GM12865 (cell line): ENCODE data around the gene C1RL.

Experiments
- DNase-seq: peaks from one replicate; pipeline ENCODE4 v3.0.0; 2010; ENCODE audit warnings: low read depth
- H3K4me3 ChIP-seq: 2 replicates; pipeline ENCODE4 v1.5.1; 2011; ENCODE audit warnings: mild to moderate bottlenecking, low read depth, low read length, control low read depth
- TF ChIP-seq, protein P1 (sequence below): IDR thresholded peaks from 2 replicates; pipeline ENCODE4 v1.5.1; 2011; ENCODE audit warnings: low read length, control low read depth, low read depth, inconsistent platforms; ENCODE audit not compliant: insufficient read depth; ENCODE audit errors: missing control alignments

The C1RL gene

DNA sequence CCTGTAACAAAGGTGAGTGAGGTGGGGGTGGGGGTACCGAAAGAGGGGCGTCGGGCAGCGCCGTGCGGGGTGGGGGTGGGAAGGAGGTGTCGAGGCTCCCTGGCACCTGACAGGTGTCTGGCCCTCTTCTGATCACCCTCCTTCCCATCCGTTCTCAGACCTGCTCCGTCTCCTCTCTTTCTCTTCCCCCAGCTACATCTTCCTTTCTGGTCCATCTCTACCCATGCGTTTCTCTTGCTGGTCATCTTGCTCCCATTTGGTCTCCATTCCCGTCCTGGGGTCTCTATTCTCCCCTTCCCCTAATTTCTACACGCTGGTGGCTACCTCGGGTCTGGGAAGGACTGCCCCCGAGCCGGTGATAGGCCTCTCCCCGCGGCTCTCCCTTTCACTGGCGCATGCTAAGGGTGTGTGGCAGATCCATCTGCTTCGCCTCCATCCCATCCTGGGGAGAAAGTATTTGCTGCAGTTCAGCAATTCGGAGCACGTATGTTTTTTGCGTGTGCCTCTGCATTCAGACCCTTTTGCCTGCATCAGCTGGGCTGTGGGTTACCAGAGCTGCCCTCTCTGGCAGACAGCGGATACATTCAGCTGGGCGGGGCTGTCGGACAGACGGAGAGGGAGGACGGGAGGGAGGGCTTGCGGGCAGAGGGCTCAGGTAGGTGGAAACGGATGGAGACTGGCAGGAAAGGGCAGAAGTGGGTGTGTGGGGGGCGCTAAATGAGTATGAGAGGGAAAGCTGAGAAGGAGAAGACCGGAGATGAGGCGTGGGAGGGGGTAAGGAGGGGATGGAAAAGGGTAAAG is 21.9 kb upstream of the C1RL start:
- peak overlapping the region; percentile 76 for H3K4me3 ChIP-seq
- TF ChIP-seq, protein P1, sequence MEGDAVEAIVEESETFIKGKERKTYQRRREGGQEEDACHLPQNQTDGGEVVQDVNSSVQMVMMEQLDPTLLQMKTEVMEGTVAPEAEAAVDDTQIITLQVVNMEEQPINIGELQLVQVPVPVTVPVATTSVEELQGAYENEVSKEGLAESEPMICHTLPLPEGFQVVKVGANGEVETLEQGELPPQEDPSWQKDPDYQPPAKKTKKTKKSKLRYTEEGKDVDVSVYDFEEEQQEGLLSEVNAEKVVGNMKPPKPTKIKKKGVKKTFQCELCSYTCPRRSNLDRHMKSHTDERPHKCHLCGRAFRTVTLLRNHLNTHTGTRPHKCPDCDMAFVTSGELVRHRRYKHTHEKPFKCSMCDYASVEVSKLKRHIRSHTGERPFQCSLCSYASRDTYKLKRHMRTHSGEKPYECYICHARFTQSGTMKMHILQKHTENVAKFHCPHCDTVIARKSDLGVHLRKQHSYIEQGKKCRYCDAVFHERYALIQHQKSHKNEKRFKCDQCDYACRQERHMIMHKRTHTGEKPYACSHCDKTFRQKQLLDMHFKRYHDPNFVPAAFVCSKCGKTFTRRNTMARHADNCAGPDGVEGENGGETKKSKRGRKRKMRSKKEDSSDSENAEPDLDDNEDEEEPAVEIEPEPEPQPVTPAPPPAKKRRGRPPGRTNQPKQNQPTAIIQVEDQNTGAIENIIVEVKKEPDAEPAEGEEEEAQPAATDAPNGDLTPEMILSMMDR, result no peak
- DNase-seq, result peak; percentile 65

DNA sequence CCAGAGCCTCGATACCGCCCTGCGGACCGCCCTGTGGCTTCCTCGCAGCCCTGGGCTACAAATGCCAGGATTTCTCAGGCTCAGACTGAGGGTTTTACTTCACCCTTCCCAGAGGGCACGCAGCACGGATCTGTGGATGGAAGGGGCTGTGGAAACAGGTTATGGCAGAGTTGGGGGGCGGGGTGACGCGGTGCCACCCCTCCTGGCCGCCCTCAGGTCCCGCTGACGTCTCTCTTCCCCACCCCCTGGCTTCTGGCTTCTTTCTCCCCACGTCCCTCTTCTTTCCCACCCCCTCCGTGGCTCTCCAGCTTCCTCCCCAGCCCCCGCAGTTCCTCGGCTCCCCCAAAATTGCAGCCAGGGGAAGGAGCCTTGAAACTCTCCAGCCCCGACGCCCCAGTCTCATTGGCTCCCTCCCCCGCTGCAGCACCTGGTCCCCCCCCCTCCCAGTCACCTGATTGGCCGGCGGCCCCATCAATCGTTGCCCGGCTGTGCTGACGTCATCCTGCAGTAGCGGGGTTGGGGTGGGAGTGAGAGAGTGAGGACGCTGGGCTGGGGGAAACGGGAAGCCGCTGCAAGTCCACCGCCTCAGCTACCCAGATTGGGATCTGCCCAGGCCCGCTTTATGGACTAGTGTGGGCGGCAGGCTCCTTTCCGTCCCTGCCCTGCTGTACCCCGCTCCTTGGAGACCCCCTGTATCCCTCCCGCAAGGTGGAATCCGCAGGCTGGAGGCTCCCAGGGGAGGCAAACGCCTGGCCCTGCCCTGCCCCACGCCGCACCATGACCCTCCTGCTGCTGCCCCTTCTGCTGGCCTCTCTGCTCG is 21.1 kb upstream of the C1RL start, which contains the start of gene CLSTN3:
CLSTN3 (plus strand) TSS at position 500 of the 820 bp plus-strand sequence; CDS start at position 778, 278 bp downstream.
- TF ChIP-seq, protein P1, result no peak
- H3K4me3 ChIP-seq, result peak within 1 kb of the TSS; percentile 76
- peak; percentile 91 for DNase-seq

DNA sequence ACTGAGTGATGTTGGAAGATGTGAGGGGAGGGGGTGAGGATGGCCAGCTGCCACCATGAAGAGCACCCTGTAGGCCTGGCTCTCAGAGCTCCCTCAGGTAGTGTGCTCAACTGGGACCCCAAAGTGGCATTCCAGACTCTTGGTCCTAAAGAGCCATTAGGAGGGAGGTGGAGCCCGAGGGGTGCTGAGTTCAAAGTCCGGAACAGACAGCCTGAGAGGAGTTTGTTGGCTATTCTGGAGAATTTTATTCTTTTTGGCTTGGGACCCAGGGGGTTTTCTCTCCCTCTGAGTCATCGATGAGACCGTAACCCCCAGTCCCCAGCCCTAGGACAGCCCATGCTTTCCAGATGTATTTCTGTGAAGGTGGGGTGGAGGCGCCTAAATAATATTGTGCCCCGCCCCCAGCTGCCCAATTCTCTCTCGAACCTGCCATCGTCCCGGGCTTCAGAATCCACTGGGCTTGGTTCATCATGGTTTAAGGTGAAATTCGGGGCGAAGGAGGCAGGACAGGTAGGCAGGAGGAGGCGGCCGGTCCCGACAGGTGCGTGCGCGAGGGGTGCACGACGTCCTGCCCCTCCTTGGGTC is 20.4 kb upstream of the C1RL start:
- TF ChIP-seq, protein P1, result no peak
- peak overlapping the region; percentile 76 for H3K4me3 ChIP-seq

DNA sequence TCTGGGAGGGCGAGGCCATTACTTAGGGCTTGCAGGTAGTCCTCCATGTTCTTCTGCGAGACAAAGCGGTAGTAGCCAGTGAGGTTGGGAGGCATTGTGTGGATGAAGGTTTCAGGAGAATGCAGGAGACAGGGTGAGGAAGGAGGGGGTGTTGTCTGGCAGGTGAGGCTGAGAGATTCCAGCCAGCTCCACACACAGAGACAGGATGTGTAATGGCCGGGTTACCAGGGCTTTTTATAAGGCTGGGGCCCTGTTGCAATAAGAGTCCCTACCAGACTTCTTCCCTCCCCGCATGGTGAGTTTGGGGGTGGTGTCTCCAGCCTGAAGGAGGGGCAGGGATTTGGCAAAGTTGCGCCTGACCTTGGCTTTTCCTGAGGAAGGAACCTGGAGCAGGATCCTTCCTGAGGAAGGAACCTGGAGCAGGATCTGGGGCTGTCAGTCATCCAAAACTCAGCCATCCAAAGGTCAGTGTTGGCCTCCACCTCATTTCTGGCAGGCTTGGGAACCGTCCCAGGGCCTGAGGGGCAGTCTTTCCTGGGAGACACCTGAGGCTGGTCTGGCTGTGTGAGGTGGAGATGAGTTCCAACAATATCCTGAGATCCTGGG is 19.8 kb upstream of the C1RL start, which contains the start of gene RBP5:
RBP5 (minus strand) TSS at position 209 of the 606 bp plus-strand sequence; CDS start at position 95, 114 bp downstream.
- TF ChIP-seq, protein P1, result no peak
- peak within 1 kb of the TSS; percentile 76 for H3K4me3 ChIP-seq
- no peak for DNase-seq

More for the DNA sequence above, 20.4 kb upstream of the C1RL start:
- no peak for DNase-seq

DNA sequence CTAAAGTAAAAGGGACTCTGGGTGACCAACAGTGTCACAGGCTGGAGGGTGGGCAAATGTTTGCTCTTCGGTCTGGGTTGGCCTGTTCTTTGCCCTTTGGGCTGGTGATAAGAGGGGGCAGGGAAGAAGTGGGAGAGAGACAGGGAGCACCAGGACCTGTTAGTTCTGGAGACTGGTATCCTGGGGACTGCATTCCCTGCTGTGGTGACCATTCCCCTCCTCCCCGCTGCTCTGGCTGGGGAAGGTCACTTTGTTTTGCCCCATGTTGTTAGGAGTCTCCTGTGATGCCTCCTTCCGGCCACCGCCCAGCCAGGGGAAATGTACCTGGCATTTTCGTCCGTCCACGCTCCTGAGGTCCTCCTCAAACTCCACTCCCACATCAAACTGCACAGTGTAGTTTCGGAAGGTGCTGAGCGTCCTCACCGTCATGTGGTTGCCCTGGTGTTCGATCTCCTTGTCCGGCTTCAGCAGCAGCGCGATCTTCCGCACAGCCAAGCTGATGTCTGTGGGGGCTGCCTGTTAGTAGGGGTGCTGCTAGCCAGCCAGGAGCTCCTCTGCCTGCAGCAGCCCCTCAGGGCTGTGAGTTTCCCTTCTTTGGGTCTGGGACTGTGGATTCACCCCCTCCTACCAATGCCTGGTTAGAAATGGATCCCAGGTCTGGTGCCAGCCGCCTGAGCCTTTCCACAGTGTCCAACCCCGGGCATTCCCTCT is 19.1 kb upstream of the C1RL start:
- no peak overlapping the region for H3K4me3 ChIP-seq
- DNase-seq, result no peak
- TF ChIP-seq, protein P1, result no peak
